Measurements from ENCODE around the gene FASTK. TPM values are rescaled to one million over a fixed set of nuclear protein-coding genes. Genes with fewer than 3 reads are reported as not detected.

Gene FASTK
- polyA plus RNA-seq, 1 experiment: 44.1 TPM

DNA sequence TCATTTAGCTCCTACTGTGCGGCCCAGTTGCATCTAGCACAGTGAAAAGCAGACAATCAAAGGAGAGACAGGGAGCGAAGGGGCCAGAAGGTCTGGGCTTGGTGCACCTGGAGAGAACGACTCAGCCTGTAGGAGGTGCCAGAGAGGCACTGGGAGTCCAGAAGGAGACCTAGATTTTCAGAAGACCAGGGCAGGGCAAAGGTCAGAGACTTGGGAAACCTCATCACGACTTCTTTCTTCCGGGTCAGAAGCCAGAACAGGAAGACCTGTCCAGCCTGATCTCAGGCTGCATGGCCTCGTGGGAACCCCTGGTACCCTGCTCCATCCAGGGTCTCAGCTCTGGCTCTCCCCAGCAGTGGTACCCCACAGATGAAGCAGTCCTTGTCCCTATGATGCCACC, 10.8 kb upstream of the FASTK start:
- POLR2A ChIA-PET: no interaction called here

GRCh38 chr7:151091003-151091402, 10.4 kb upstream of the FASTK start:
- DNase-seq (ENCODE audit: low read depth, low spot score): no peak
- Histone ChIP-seq H3K27me3 (ENCODE audit: control insufficient read depth, insufficient read depth, low read length) (no peaks in the 10 kb centered on the region), H3K4me3 (ENCODE audit: low read depth, low read length) (no peak overlapping the region), H3K9me3 (ENCODE audit: control insufficient read depth, insufficient read depth, low read length) (no peaks in the 10 kb centered on the region; the same call in 1 of the 2 replicates), H3K27ac (ENCODE audit: low read depth, low read length) (no peak overlapping the region)
- CTCF ChIA-PET: interaction anchor here (0.6 to 8.9 kb wide), 4 partner anchors 10 to 73 kb away, joined by 3 to 86 read pairs (median 8); partner anchors contain the start of gene FASTK
- TF ChIP-seq, protein P1, sequence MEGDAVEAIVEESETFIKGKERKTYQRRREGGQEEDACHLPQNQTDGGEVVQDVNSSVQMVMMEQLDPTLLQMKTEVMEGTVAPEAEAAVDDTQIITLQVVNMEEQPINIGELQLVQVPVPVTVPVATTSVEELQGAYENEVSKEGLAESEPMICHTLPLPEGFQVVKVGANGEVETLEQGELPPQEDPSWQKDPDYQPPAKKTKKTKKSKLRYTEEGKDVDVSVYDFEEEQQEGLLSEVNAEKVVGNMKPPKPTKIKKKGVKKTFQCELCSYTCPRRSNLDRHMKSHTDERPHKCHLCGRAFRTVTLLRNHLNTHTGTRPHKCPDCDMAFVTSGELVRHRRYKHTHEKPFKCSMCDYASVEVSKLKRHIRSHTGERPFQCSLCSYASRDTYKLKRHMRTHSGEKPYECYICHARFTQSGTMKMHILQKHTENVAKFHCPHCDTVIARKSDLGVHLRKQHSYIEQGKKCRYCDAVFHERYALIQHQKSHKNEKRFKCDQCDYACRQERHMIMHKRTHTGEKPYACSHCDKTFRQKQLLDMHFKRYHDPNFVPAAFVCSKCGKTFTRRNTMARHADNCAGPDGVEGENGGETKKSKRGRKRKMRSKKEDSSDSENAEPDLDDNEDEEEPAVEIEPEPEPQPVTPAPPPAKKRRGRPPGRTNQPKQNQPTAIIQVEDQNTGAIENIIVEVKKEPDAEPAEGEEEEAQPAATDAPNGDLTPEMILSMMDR (IDR thresholded peaks at IDR 0.05; ENCODE audit: low read depth, low read length): no peak
- POLR2A ChIA-PET: no interaction called here

More for the DNA sequence above, 10.8 kb upstream of the FASTK start:
- H3K27ac ChIP-seq (ENCODE audit: low read depth, low read length): no peak overlapping the region
- DNase-seq (ENCODE audit: low read depth, low spot score): no peak
- no peak overlapping the region for H3K4me3 ChIP-seq (ENCODE audit: low read depth, low read length)
- H3K27me3 ChIP-seq (ENCODE audit: control insufficient read depth, insufficient read depth, low read length): no peaks in the 10 kb centered on the region
- CTCF ChIA-PET: interaction anchor here (0.6 to 8.9 kb wide), 4 partner anchors 11 to 33 kb away, joined by 3 to 86 read pairs (median 8); partner anchors contain the start of gene FASTK
- H3K9me3 ChIP-seq (ENCODE audit: control insufficient read depth, insufficient read depth, low read length): no peaks in the 10 kb centered on the region
- TF ChIP-seq, protein P1 (IDR thresholded peaks at IDR 0.05; ENCODE audit: low read depth, low read length): peak; percentile 56

DNA sequence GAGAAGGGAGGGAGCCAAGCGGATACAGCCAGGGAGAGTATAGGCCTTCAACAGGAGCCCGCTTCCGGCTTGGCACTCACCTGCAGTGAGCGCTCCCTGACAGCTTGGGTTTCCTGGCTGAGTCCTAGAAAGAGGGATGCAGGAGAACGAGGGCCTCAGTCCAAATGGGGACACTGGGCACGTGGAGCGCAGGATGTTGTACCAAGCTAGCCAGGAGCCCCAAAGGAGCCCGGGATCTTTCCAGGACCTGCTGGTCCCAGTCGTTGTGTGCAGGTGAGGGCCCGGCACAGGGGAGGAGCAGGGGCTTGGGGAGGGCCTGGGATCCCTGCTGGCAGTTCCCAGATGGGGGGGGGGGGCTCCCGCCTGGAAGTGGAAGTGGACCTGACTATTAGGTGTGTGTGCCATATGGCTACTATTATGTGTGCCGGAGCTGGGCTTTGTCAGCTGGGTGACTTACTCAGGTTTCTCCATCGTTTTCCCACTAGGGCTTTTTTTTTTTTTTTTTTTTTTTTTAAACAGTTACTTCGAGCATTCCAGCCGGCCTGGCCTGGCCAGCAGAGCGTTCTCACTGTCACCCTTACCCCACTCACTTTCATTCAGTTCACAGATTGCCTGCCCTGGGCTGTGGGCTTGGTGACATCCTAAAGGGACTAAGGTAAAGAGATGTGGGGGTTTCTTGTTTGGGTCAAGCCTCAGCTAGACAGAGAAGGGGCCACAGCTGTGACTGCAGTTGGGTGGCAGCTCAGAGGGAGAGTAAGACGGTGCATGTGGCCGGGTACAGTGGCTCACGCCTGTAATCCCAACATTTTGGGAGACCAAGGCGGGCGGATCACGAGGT, 9.5 kb upstream of the FASTK start:
- no peak for DNase-seq (ENCODE audit: low read depth, low spot score)
- ChIA-PET POLR2A (interaction anchor here (0.6 to 1.4 kb wide), 3 partner anchors 15 to 28 kb away, joined by 3 to 4 read pairs (median 4); no protein-coding TSS in a partner anchor), CTCF (interaction anchor here (0.7 to 8.9 kb wide), 4 partner anchors 13 to 73 kb away, joined by 3 to 86 read pairs (median 8); no protein-coding TSS in a partner anchor)
- Histone ChIP-seq H3K27me3 (ENCODE audit: control insufficient read depth, insufficient read depth, low read length) (no peaks in the 10 kb centered on the region), H3K4me3 (ENCODE audit: low read depth, low read length) (peak overlapping the region; percentile 77), H3K9me3 (ENCODE audit: control insufficient read depth, insufficient read depth, low read length) (no peaks in the 10 kb centered on the region; the same call in 1 of the 2 replicates), H3K27ac (ENCODE audit: low read depth, low read length) (peak overlapping the region; percentile 80)
- TF ChIP-seq, protein P1 (IDR thresholded peaks at IDR 0.05; ENCODE audit: low read depth, low read length): no peak

GRCh38 chr7:151088856-151089699, 8.5 kb upstream of the FASTK start:
- DNase-seq (ENCODE audit: low read depth, low spot score): no peak
- TF ChIP-seq, protein P1 (IDR thresholded peaks at IDR 0.05; ENCODE audit: low read depth, low read length): no peak
- POLR2A ChIA-PET: interaction anchor here (1.2 to 1.4 kb wide), 2 partner anchors 16 to 21 kb away, joined by 3 to 4 read pairs; no protein-coding TSS in a partner anchor

More at GRCh38 chr7:151088856-151089699, 8.5 kb upstream of the FASTK start:
- CTCF ChIA-PET: interaction anchor here (2.4 to 8.9 kb wide), 2 partner anchors 22 to 35 kb away, joined by 8 to 86 read pairs; no protein-coding TSS in a partner anchor
- Histone ChIP-seq H3K9me3 (ENCODE audit: control insufficient read depth, insufficient read depth, low read length) (no peaks in the 10 kb centered on the region; the same call in 1 of the 2 replicates), H3K27ac (ENCODE audit: low read depth, low read length) (peak overlapping the region; percentile 80), H3K27me3 (ENCODE audit: control insufficient read depth, insufficient read depth, low read length) (no peaks in the 10 kb centered on the region), H3K4me3 (ENCODE audit: low read depth, low read length) (peak overlapping the region; percentile 77)
